Neuronal stem cell (in vitro differentiated cells): ENCODE data around the gene FARP1.

ENCODE experiments used
- DNase-seq: peaks from one replicate; pipeline ENCODE4 v3.0.0-alpha.2; 2013; ENCODE audit warnings: low spot score
- H2AFZ ChIP-seq: one replicate; pipeline ENCODE4 v1.6.1; 2013; ENCODE audit warnings: mild to moderate bottlenecking, low read length, inconsistent platforms
- H2AK5ac ChIP-seq: 2 replicates; pipeline ENCODE4 v1.6.1; 2013; ENCODE audit warnings: low read depth, mild to moderate bottlenecking, inconsistent platforms, low read length, moderate library complexity, mixed read lengths
- H2BK120ac ChIP-seq: 2 replicates; pipeline ENCODE4 v1.6.1; 2013; ENCODE audit warnings: low read depth, mild to moderate bottlenecking, inconsistent platforms, low read length, moderate library complexity, mixed read lengths
- H2BK12ac ChIP-seq: one replicate; pipeline ENCODE4 v1.6.1; 2013; ENCODE audit warnings: low read length, inconsistent platforms
- H2BK15ac ChIP-seq: 2 replicates; pipeline ENCODE4 v1.6.1; 2013; ENCODE audit warnings: mild to moderate bottlenecking, low read length, inconsistent platforms, mixed read lengths
- H2BK5ac ChIP-seq: one replicate; pipeline ENCODE4 v1.6.1; 2013; ENCODE audit warnings: inconsistent platforms, mild to moderate bottlenecking, low read length, moderate library complexity
- H3K14ac ChIP-seq: one replicate; pipeline ENCODE4 v1.6.1; 2013; ENCODE audit warnings: low read length, inconsistent platforms
- H3K18ac ChIP-seq: 2 replicates; pipeline ENCODE4 v1.6.1; 2013; ENCODE audit warnings: low read length, inconsistent platforms
- H3K23ac ChIP-seq: 2 replicates; pipeline ENCODE4 v1.6.1; 2013; ENCODE audit warnings: low read depth, mild to moderate bottlenecking, mixed read lengths, low read length, inconsistent platforms; ENCODE audit not compliant: poor library complexity
- H3K27ac ChIP-seq: replicated peaks from 3 replicates; pipeline ENCODE4 v1.5.1; 2013; ENCODE audit warnings: low read length, inconsistent platforms
- H3K27me3 ChIP-seq, 3 experiments: 2 replicates each; pipeline ENCODE4 v1.6.1; 2013; ENCODE audit warnings: low read length in 3 of 3, mild to moderate bottlenecking in 2 of 3, inconsistent platforms in 1 of 3, low read depth in 1 of 3, mixed read lengths in 1 of 3, moderate library complexity in 1 of 3; ENCODE audit not compliant: control insufficient read depth in 3 of 3, insufficient read depth in 3 of 3
- H3K36me3 ChIP-seq, 2 donors: replicated peaks in 1 of 2; 2 replicates each; pipeline ENCODE4 v1.6.1; 2013; ENCODE audit warnings: low read length in 2 of 2; ENCODE audit not compliant: control insufficient read depth in 2 of 2, insufficient read depth in 2 of 2
- H3K4ac ChIP-seq: 2 replicates; pipeline ENCODE4 v1.6.1; 2013; ENCODE audit warnings: inconsistent platforms, mild to moderate bottlenecking, low read length, moderate library complexity
- H3K4me1 ChIP-seq, 2 donors: 1 replicate in 1 of 2; 2 replicates in 1 of 2; pipeline ENCODE4 v1.6.1; 2013; ENCODE audit warnings: low read length in 2 of 2, low read depth in 1 of 2; ENCODE audit not compliant: control insufficient read depth in 2 of 2, insufficient read depth in 1 of 2
- H3K4me2 ChIP-seq: one replicate; pipeline ENCODE4 v1.6.1; 2013; ENCODE audit warnings: mild to moderate bottlenecking, low read length, inconsistent platforms; ENCODE audit not compliant: insufficient read depth, poor library complexity, severe bottlenecking
- H3K4me3 ChIP-seq, 2 donors: 2 replicates each; pipeline ENCODE4 v1.5.1; 2013; ENCODE audit warnings: low read length in 2 of 2, mild to moderate bottlenecking in 2 of 2, inconsistent platforms in 1 of 2, moderate library complexity in 1 of 2
- H3K79me1 ChIP-seq: one replicate; pipeline ENCODE4 v1.6.1; 2013; ENCODE audit warnings: low read depth, mild to moderate bottlenecking, inconsistent platforms, low read length, moderate library complexity
- H3K9ac ChIP-seq: one replicate; pipeline ENCODE4 v1.6.1; 2013; ENCODE audit warnings: mild to moderate bottlenecking, low read depth, low read length, inconsistent platforms; ENCODE audit not compliant: poor library complexity
- H3K9me3 ChIP-seq, 2 donors: replicated peaks in 1 of 2; 2 replicates each; pipeline versions ENCODE3 to v1.6.1; 2013; ENCODE audit warnings: low read length in 2 of 2, mild to moderate bottlenecking in 2 of 2, inconsistent platforms in 1 of 2, low read depth in 1 of 2, mixed read lengths in 1 of 2, moderate library complexity in 1 of 2; ENCODE audit not compliant: control insufficient read depth in 2 of 2, insufficient read depth in 1 of 2
- H4K8ac ChIP-seq: one replicate; pipeline ENCODE4 v1.6.1; 2013; ENCODE audit warnings: low read depth, mild to moderate bottlenecking, inconsistent platforms, low read length, moderate library complexity
- H4K91ac ChIP-seq: one replicate; pipeline ENCODE4 v1.6.1; 2013; ENCODE audit warnings: low read length, low read depth, mild to moderate bottlenecking, inconsistent platforms; ENCODE audit not compliant: poor library complexity
- WGBS, 2 donors: extraction: QIAGEN DNeasy Blood & Tissue Kit; methylation state at CpG; one replicate each; pipeline ENCODE4 v1.1.7; 2013; ENCODE audit warnings: missing lambda C conversion rate in 2 of 2, mixed read lengths in 1 of 2; ENCODE audit not compliant: insufficient read length in 2 of 2, insufficient replicate concordance in 1 of 2; ENCODE audit errors: extremely low coverage in 2 of 2; 5-methylcytosine and 5-hydroxymethylcytosine counted together

The FARP1 gene

DNA sequence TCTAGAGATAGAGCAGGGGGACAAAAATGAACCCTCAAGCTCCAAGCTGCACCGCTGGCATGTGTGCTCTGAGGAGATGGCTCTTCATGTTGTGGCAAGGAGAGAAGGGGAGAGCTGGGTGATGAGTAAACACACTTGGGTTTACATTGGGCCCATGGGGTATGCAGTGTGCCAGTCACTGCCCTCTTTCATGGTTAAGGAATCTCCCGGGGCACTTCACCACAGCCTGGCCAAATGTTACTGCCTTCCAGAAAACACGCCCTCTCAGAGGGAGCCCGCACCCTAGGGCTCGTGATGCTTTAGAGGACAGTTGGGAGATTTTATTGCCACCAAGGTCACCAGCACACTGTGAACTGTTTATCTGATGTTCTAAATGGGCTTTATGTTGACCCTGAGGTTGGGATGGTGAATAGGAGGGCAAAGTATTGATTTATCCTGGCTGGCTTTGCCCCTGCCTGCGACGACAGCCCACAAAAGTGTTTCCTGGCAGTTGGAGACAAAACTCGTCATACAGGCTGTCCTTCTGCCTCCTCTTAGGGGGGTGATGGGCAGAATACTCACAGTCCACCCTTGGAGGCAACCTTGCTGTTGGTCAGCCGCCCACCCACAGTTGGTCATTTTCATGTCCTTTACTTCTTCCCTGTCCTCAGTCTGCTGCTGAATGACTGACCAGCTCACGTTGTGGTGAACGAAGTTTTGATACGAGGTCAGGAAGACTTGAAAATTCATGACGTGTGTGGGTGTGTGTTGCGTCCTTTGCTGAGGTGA lies 277.1 kb downstream of the FARP1 start:
- no peak for DNase-seq
- Histone ChIP-seq H2AFZ (no peak overlapping the region), H2BK5ac (no peak overlapping the region), H3K23ac (no peak overlapping the region), H3K36me3 (peaks cover 21 to 87% of the 10 kb centered on the region in 2 donors), H3K4me3 (no peak overlapping the region), H3K79me1 (no peaks in the 10 kb centered on the region), H3K4ac (no peak overlapping the region), H3K14ac (no peak overlapping the region), H4K8ac (no peak overlapping the region), H2BK12ac (no peak overlapping the region), H3K4me2 (no peak overlapping the region), H4K91ac (no peak overlapping the region), H3K27ac (no peak overlapping the region), H2AK5ac (no peak overlapping the region), H3K27me3 (no peaks in the 10 kb centered on the region), H2BK15ac (no peak overlapping the region), H3K4me1 (no peaks in the 10 kb centered on the region), H3K9ac (no peak overlapping the region), H3K9me3 (peaks cover 6% of the 10 kb centered on the region in 2 donors), H3K18ac (no peak overlapping the region), H2BK120ac (no peak overlapping the region)
- WGBS, 2 donors: no CpG with 5 or more reads among the region's 14 CpGs

DNA sequence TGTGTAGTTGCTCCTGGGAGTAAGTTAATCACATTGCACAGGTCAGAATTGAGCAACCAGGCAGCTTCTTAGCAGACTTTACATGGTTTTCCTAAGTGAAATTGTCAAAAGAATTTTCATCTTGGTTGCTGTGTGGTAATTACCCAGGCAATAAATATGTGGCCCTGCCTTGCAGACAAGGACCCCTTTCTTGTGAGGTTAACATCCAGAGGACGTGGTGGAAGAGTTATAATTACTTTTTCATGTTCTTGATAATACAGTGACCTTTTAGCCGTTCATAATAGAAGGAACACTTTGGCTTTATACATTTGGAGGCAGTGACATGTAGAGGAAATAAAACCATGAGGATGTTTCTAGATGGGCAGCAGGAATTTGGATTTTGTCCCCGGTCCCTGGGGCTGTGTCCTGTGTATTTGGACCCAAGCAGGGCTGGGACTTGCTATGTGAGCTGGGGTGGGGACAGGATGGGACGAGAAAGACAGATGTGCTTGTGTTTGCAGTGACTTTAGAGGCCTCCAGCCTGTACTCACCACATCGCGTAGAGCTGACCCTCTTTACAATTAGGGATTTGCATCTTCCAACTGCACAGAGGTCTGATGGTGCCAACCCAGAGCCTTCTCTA lies 277.8 kb downstream of the FARP1 start:
- Histone ChIP-seq H3K9ac (no peak overlapping the region), H3K4ac (no peak overlapping the region), H2AFZ (no peak overlapping the region), H3K9me3 (peaks cover 6% of the 10 kb centered on the region in 2 donors), H3K36me3 (peaks cover 19 to 86% of the 10 kb centered on the region in 2 donors), H4K91ac (no peak overlapping the region), H2BK15ac (no peak overlapping the region), H3K14ac (no peak overlapping the region), H3K4me3 (no peak overlapping the region), H3K27me3 (no peaks in the 10 kb centered on the region), H4K8ac (no peak overlapping the region), H3K79me1 (no peaks in the 10 kb centered on the region), H3K4me1 (no peaks in the 10 kb centered on the region), H2BK120ac (no peak overlapping the region), H3K27ac (no peak overlapping the region), H2BK5ac (no peak overlapping the region), H3K4me2 (no peak overlapping the region), H2BK12ac (no peak overlapping the region), H3K23ac (no peak overlapping the region), H2AK5ac (no peak overlapping the region), H3K18ac (no peak overlapping the region)
- no peak for DNase-seq
- no CpG with 5 or more reads among the region's 6 CpGs for WGBS, 2 donors

DNA sequence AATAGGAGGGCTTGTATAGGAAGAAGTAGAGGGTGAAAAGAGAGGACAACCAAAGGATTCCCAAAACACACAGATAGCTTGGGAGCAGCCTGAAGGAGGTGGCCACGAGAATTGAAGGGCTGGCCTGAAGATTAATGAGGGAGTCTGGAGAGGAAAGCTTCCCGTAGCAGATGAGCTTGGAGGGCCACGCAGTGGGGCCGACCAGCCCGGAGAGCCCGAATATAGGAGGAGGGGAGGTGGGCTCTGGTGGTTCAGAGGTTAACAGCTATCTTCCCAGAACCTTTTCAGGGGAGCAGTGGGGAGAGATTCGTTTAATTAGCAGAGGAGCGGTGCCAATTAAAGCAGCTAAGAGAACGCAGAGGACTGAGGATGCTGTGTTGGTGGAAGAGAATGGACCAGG lies 279.2 kb downstream of the FARP1 start:
- H3K23ac ChIP-seq: no peak overlapping the region
- no peak overlapping the region for H2AFZ ChIP-seq
- no peak overlapping the region for H3K14ac ChIP-seq
- H3K27me3 ChIP-seq: no peaks in the 10 kb centered on the region
- no peak overlapping the region for H2BK5ac ChIP-seq
- H2BK15ac ChIP-seq: no peak overlapping the region
- no peaks in the 10 kb centered on the region for H3K4me1 ChIP-seq
- H3K9ac ChIP-seq: no peak overlapping the region
- no peak overlapping the region for H2AK5ac ChIP-seq
- H3K4me3 ChIP-seq: no peak overlapping the region
- H3K9me3 ChIP-seq: peaks cover 2 to 6% of the 10 kb centered on the region in 2 donors
- peaks cover 16 to 86% of the 10 kb centered on the region in 2 donors for H3K36me3 ChIP-seq
- no peaks in the 10 kb centered on the region for H3K79me1 ChIP-seq
- DNase-seq: no peak
- no peak overlapping the region for H2BK120ac ChIP-seq
- H4K8ac ChIP-seq: no peak overlapping the region
- no peak overlapping the region for H3K4me2 ChIP-seq
- no peak overlapping the region for H4K91ac ChIP-seq
- WGBS, 2 donors: no CpG with 5 or more reads among the region's 9 CpGs
- H3K18ac ChIP-seq: no peak overlapping the region
- H3K27ac ChIP-seq: no peak overlapping the region
- no peak overlapping the region for H2BK12ac ChIP-seq
- H3K4ac ChIP-seq: no peak overlapping the region

DNA sequence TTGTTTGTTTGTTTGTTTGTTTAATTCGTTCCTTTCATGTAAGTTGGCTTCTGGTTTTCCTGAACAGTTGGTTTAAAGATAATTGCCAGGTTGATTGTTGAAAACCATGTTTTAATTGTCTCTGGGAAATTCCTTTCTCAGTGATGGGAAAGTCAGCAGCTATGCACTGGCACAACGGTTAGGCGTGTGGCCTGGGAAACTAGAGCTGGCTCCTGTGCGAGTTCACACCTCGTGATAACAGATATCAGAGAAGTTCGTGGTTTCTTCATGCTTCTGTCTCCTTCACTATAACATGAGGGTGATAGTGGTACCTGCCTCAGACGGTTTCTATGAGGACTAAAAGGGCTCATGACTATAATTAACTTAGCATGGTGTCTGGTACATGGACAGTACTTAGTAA lies 280.5 kb downstream of the FARP1 start:
- H3K4me2 ChIP-seq: no peak overlapping the region
- no peak overlapping the region for H2BK12ac ChIP-seq
- no peak overlapping the region for H3K23ac ChIP-seq
- no peak for DNase-seq
- no peak overlapping the region for H2BK5ac ChIP-seq
- H4K8ac ChIP-seq: no peak overlapping the region
- H3K9me3 ChIP-seq: no peaks in the 10 kb centered on the region
- H3K27ac ChIP-seq: no peak overlapping the region
- no peak overlapping the region for H2BK15ac ChIP-seq
- H3K27me3 ChIP-seq: no peaks in the 10 kb centered on the region
- no peak overlapping the region for H3K14ac ChIP-seq
- peaks cover 23 to 88% of the 10 kb centered on the region in 2 donors for H3K36me3 ChIP-seq
- no peak overlapping the region for H3K4ac ChIP-seq
- H3K4me3 ChIP-seq: no peak overlapping the region
- no peak overlapping the region for H3K9ac ChIP-seq
- H4K91ac ChIP-seq: no peak overlapping the region
- no peak overlapping the region for H3K18ac ChIP-seq
- H3K4me1 ChIP-seq: no peaks in the 10 kb centered on the region
- H3K79me1 ChIP-seq: no peaks in the 10 kb centered on the region
- H2AK5ac ChIP-seq: no peak overlapping the region
- no CpG with 5 or more reads among the region's 7 CpGs for WGBS, 2 donors
- no peak overlapping the region for H2AFZ ChIP-seq
- no peak overlapping the region for H2BK120ac ChIP-seq
